WTC11 (cell line): Measurements from ENCODE around the gene RTKN. TPM values are rescaled to one million over a fixed set of nuclear protein-coding genes. Genes with fewer than 3 reads are reported as not detected.

ENCODE experiments used
- AFF4 ChIP-seq: sonication (generic); formaldehyde crosslinking; IDR thresholded peaks from 2 replicates; pipeline ENCODE4 v1.8.1; 2023; ENCODE audit warnings: mild to moderate bottlenecking, missing genetic modification reagents, borderline replicate concordance
- AR ChIP-seq: fragments of 250-450 bp; sonication (Bioruptor Pico); IDR thresholded peaks from 2 replicates; pipeline ENCODE4 v1.9.0; 2021; ENCODE audit warnings: mild to moderate bottlenecking
- ATF1 ChIP-seq: sonication (generic); formaldehyde crosslinking; IDR thresholded peaks from 2 replicates; pipeline ENCODE4 v1.8.1; 2023; ENCODE audit warnings: mild to moderate bottlenecking, moderate library complexity, missing genetic modification reagents
- CDX4 ChIP-seq: fragments of 250-450 bp; sonication (Bioruptor Pico); IDR thresholded peaks from 2 replicates; pipeline ENCODE4 v1.9.0; 2021; ENCODE audit warnings: moderate library complexity, mild to moderate bottlenecking, inconsistent platforms, borderline replicate concordance
- ESRRA ChIP-seq: sonication (generic); formaldehyde crosslinking; IDR thresholded peaks from 2 replicates; pipeline ENCODE4 v1.8.1; 2022; ENCODE audit warnings: mild to moderate bottlenecking, missing genetic modification reagents, borderline replicate concordance
- FOXJ3 ChIP-seq: sonication (generic); formaldehyde crosslinking; IDR thresholded peaks from 2 replicates; pipeline ENCODE4 v1.9.0; 2021; ENCODE audit warnings: missing genetic modification reagents, mild to moderate bottlenecking, borderline replicate concordance
- FOXK1 ChIP-seq: sonication (generic); formaldehyde crosslinking; IDR thresholded peaks from 2 replicates; pipeline ENCODE4 v1.8.0; 2022; ENCODE audit warnings: mild to moderate bottlenecking, moderate library complexity, missing genetic modification reagents
- FOXP4 ChIP-seq: sonication (generic); formaldehyde crosslinking; IDR thresholded peaks from 2 replicates; pipeline ENCODE4 v1.8.0; 2022; ENCODE audit warnings: mild to moderate bottlenecking, missing genetic modification reagents
- HMGA2 ChIP-seq: fragments of 250-450 bp; sonication (Bioruptor Pico); IDR thresholded peaks from 2 replicates; pipeline ENCODE4 v1.4.0; 2021; ENCODE audit warnings: mild to moderate bottlenecking, moderate library complexity
- HMGXB4 ChIP-seq: sonication (generic); formaldehyde crosslinking; IDR thresholded peaks from 2 replicates; pipeline ENCODE4 v1.8.1; 2023; ENCODE audit warnings: mild to moderate bottlenecking, moderate library complexity, missing genetic modification reagents
- IRF2 ChIP-seq: sonication (generic); formaldehyde crosslinking; IDR thresholded peaks from 2 replicates; pipeline ENCODE4 v1.8.0; 2022; ENCODE audit warnings: low read depth, missing genetic modification reagents, borderline replicate concordance
- NR1H2 ChIP-seq: sonication (generic); formaldehyde crosslinking; IDR thresholded peaks from 2 replicates; pipeline ENCODE4 v1.9.0; 2021; ENCODE audit warnings: mild to moderate bottlenecking, moderate library complexity, missing genetic modification reagents
- PRDM15 ChIP-seq: sonication (generic); formaldehyde crosslinking; IDR thresholded peaks from 2 replicates; pipeline ENCODE4 v1.8.0; 2022; ENCODE audit warnings: missing genetic modification reagents
- PREB ChIP-seq: sonication (generic); formaldehyde crosslinking; IDR thresholded peaks from 2 replicates; pipeline ENCODE4 v1.8.1; 2022; ENCODE audit warnings: mild to moderate bottlenecking, missing genetic modification reagents, moderate library complexity, borderline replicate concordance
- STAT6 ChIP-seq: sonication (generic); formaldehyde crosslinking; conservative IDR thresholded peaks from 2 replicates; pipeline ENCODE4 v1.8.1; 2023; ENCODE audit warnings: mild to moderate bottlenecking, low read depth, missing genetic modification reagents, moderate library complexity
- ZNF121 ChIP-seq: sonication (generic); formaldehyde crosslinking; IDR thresholded peaks from 2 replicates; pipeline ENCODE4 v1.8.0; 2023; ENCODE audit warnings: missing genetic modification reagents
- ZNF138 ChIP-seq: sonication (generic); formaldehyde crosslinking; conservative IDR thresholded peaks from 2 replicates; pipeline ENCODE4 v1.8.1; 2022; ENCODE audit warnings: mild to moderate bottlenecking, moderate library complexity, missing genetic modification reagents
- total RNA-seq: library from RNA; stranded (reverse); gene quantifications from 3 replicates; pipeline ENCODE4 v1.2.3, GENCODE V29; 2021

Gene RTKN
- total RNA-seq, 1 experiment from 2014 or later = 80.1 TPM

- TF ChIP-seq FOXP4 (CRISPR knock-in tag) (peak; percentile 31; the same call in 1 of the 2 replicates), IRF2 (CRISPR knock-in tag) (no peak), ATF1 (CRISPR knock-in tag) (0 out of 2 replicates have a peak, but pooled peaks have one; percentile 20), ZNF121 (CRISPR knock-in tag) (peak; percentile 93), HMGXB4 (CRISPR knock-in tag) (peak; percentile 95), CDX4 (CRISPR knock-in tag) (no peak), AR (CRISPR knock-in tag) (no peak), HMGA2 (no peak), NR1H2 (CRISPR knock-in tag) (no peak), AFF4 (CRISPR knock-in tag) (no peak; the same call in 1 of the 2 replicates), PRDM15 (CRISPR knock-in tag) (0 out of 2 replicates have a peak, but pooled peaks have one; percentile 25), ESRRA (no peak; the same call in 1 of the 2 replicates), PREB (CRISPR knock-in tag) (no peak), FOXK1 (peak; percentile 69), ZNF138 (CRISPR knock-in tag) (0 out of 2 replicates have a peak, but pooled peaks have one; percentile 68), FOXJ3 (no peak), STAT6 (CRISPR knock-in tag) (no peak)
These were observed at the start of gene RTKN (continued) for GRCh38 chr2:74441690-74442482.
